Smooth muscle cell (in vitro differentiated cells): Measurements from ENCODE around the gene ABHD17A. TPM values are rescaled to one million over a fixed set of nuclear protein-coding genes. Genes with fewer than 3 reads are reported as not detected.
"Not testable (repeated sequence)": the region's sequence is repeated elsewhere in the genome, so short reads cannot be mapped to it uniquely, and the experiment has no call there.

Source experiments
- DNase-seq: peaks from one replicate; lab custom pipeline; 2025; ENCODE audit not compliant: unreplicated experiment; lab: John Stamatoyannopoulos, UW
- H2AFZ ChIP-seq: fragments of 200-600 bp; sonication (generic); 2 replicates; pipeline ENCODE4 v1.6.0; 2016; ENCODE audit warnings: antibody characterized with exemption, low read depth, mild to moderate bottlenecking
- H3F3A ChIP-seq: fragments of 200-600 bp; sonication (generic); 2 replicates; pipeline ENCODE4 v1.6.0; 2017; ENCODE audit warnings: antibody characterized with exemption, low read depth
- H3K27ac ChIP-seq: fragments of 200-600 bp; sonication (generic); 2 replicates; pipeline ENCODE4 v1.5.1; 2016; ENCODE audit warnings: low read depth, mild to moderate bottlenecking
- H3K27me3 ChIP-seq: fragments of 200-600 bp; sonication (generic); 2 replicates; pipeline ENCODE4 v1.6.1; 2016; ENCODE audit warnings: low read depth, mild to moderate bottlenecking
- H3K36me3 ChIP-seq: fragments of 200-600 bp; sonication (generic); 2 replicates; pipeline ENCODE4 v1.5.1; 2016; ENCODE audit warnings: low read depth
- H3K4me1 ChIP-seq: fragments of 200-600 bp; sonication (generic); 2 replicates; pipeline ENCODE4 v1.5.1; 2016; ENCODE audit warnings: low read depth
- H3K4me2 ChIP-seq: fragments of 200-600 bp; sonication (generic); 2 replicates; pipeline ENCODE4 v1.6.0; 2016; ENCODE audit warnings: mild to moderate bottlenecking
- H3K4me3 ChIP-seq: fragments of 200-600 bp; sonication (generic); 2 replicates; pipeline ENCODE4 v1.5.1; 2016; ENCODE audit warnings: mild to moderate bottlenecking
- H3K79me2 ChIP-seq: fragments of 200-600 bp; sonication (generic); 2 replicates; pipeline ENCODE4 v1.6.0; 2016; ENCODE audit warnings: low read depth, mild to moderate bottlenecking
- H3K9ac ChIP-seq: fragments of 200-600 bp; sonication (generic); 2 replicates; pipeline ENCODE4 v1.6.0; 2016; ENCODE audit warnings: low read depth
- H3K9me3 ChIP-seq: fragments of 200-600 bp; sonication (generic); replicated peaks from 2 replicates; pipeline ENCODE4 v1.5.1; 2016; ENCODE audit warnings: low read depth
- H4K20me1 ChIP-seq: fragments of 200-600 bp; sonication (generic); 2 replicates; pipeline ENCODE4 v1.6.0; 2016; ENCODE audit warnings: low read depth
- CTCF ChIP-seq: fragments of 200-600 bp; sonication (generic); IDR thresholded peaks from 2 replicates; pipeline ENCODE4 v1.5.1; 2017; ENCODE audit warnings: borderline replicate concordance, mild to moderate bottlenecking, antibody characterized with exemption; ENCODE audit not compliant: insufficient read depth, poor library complexity, severe bottlenecking
- WGBS: methylation state at CpG from one replicate; pipeline ENCODE4 v1.1.7; 2016; ENCODE audit warnings: low lambda C conversion rate; 5-methylcytosine and 5-hydroxymethylcytosine counted together
- polyA plus RNA-seq: library from polyadenylated mRNA; unstranded; fragments of >200 nt; fragmentation: Nextera tagmentation; extraction: Ambion mirVana; gene quantifications from 2 replicates; pipeline ENCODE4 v1.2.1, GENCODE V29; 2016
- total RNA-seq: library from RNA; depleted of rRNA; stranded (reverse); fragments of >200 nt; gene quantifications from 2 replicates; pipeline ENCODE4 v1.2.3, GENCODE V29; 2014

Gene ABHD17A
- total and polyA plus RNA-seq, 2 experiments from 2014 or later = 42.9 to 106 TPM

GRCh38 chr19:1893791-1894190 is 8.5 kb upstream of the ABHD17A start:
- 80% methylated on average over 17 of the region's 17 CpGs for WGBS
- Histone ChIP-seq H3K9ac (no peak overlapping the region), H3K36me3 (no peaks in the 10 kb centered on the region), H3K4me2 (no peak overlapping the region), H3K79me2 (no peaks in the 10 kb centered on the region), H4K20me1 (no peaks in the 10 kb centered on the region), H3K4me3 (no peak overlapping the region), H3K9me3 (no peaks in the 10 kb centered on the region), H3K27me3 (no peaks in the 10 kb centered on the region), H2AFZ (no peak overlapping the region), H3F3A (no peaks in the 10 kb centered on the region), H3K27ac (no peak overlapping the region), H3K4me1 (no peaks in the 10 kb centered on the region)
- no peak for DNase-seq
- TF ChIP-seq CTCF = no peak

DNA sequence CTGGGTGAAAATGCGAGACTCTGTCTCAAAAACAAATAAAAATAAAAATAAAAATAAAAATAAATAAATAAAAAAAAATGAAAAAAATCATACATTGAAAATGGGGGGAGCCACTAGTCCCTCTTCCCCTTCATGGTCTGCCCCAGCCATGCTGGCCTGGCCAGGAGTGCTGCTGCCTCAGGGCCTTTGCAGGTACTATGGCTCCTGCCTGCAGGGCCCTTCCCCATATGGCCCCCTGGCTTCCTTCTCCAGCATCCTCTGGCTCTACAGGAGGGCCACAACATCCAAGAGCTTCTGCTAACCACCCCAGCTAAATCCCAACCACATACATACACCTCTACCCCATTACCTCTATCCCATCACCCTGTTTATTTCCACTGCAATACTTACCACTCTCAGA is 4.6 kb upstream of the ABHD17A start:
- DNase-seq = no peak
- TF ChIP-seq CTCF = no peak
- Histone ChIP-seq H3K27ac (no peak overlapping the region), H3F3A (peaks cover 5% of the 10 kb centered on the region), H3K79me2 (peaks cover 1% of the 10 kb centered on the region), H3K9me3 (no peaks in the 10 kb centered on the region), H3K4me3 (no peak overlapping the region), H3K9ac (no peak overlapping the region), H2AFZ (no peak overlapping the region), H4K20me1 (peaks cover under 1% of the 10 kb centered on the region), H3K36me3 (no peaks in the 10 kb centered on the region), H3K27me3 (no peaks in the 10 kb centered on the region), H3K4me2 (no peak overlapping the region), H3K4me1 (peaks cover 9% of the 10 kb centered on the region)
- 100% methylated on average over 1 of the region's 1 CpG for WGBS

GRCh38 chr19:1888385-1888784 is 3.1 kb upstream of the ABHD17A start:
- peaks cover 5% of the 10 kb centered on the region for H3F3A ChIP-seq
- no peak overlapping the region for H2AFZ ChIP-seq
- no peak for TF ChIP-seq CTCF
- WGBS = 93% methylated on average over 5 of the region's 5 CpGs
- no peak overlapping the region for H3K9ac ChIP-seq
- H3K4me1 ChIP-seq = peaks cover 9% of the 10 kb centered on the region
- H3K4me3 ChIP-seq = no peak overlapping the region
- no peak overlapping the region for H3K27ac ChIP-seq
- no peaks in the 10 kb centered on the region for H3K36me3 ChIP-seq
- H3K79me2 ChIP-seq = peaks cover 17% of the 10 kb centered on the region
- H3K4me2 ChIP-seq = no peak overlapping the region
- no peak for DNase-seq
- no peaks in the 10 kb centered on the region for H3K27me3 ChIP-seq
- no peaks in the 10 kb centered on the region for H3K9me3 ChIP-seq
- peaks cover 16% of the 10 kb centered on the region for H4K20me1 ChIP-seq

GRCh38 chr19:1886360-1886759 is 1.1 kb upstream of the ABHD17A start:
- H3K9ac ChIP-seq, H3K4me2 ChIP-seq, H3K4me3 ChIP-seq, H3K27me3 ChIP-seq, H2AFZ ChIP-seq, H3K9me3 ChIP-seq, H3K36me3 ChIP-seq, H3F3A ChIP-seq, H3K4me1 ChIP-seq, DNase-seq, H3K27ac ChIP-seq: not testable (repeated sequence)
- WGBS = 99% methylated on average over 15 of the region's 15 CpGs
- peaks cover 35% of the 10 kb centered on the region for H4K20me1 ChIP-seq
- H3K79me2 ChIP-seq = peaks cover 35% of the 10 kb centered on the region
